Cardiac fibroblast (primary cell): ENCODE measurements around the gene MCRIP1.

Source experiments
- DNase-seq, 2 donors: peaks; one replicate each; pipeline versions ENCODE4 v3.0.0 to v3.0.0-alpha.2; 2010; ENCODE audit warnings: low read depth in 2 of 2
- H3K4me3 ChIP-seq, 2 donors: replicated peaks in 1 of 2; 1 replicate in 1 of 2; 2 replicates in 1 of 2; pipeline ENCODE4 v1.5.1; 2011; ENCODE audit warnings: low read depth in 2 of 2, low read length in 2 of 2, mild to moderate bottlenecking in 2 of 2, moderate library complexity in 1 of 2
- TF ChIP-seq, protein P1 (sequence below): IDR thresholded peaks from one replicate; pipeline ENCODE4 v1.5.1; 2011; ENCODE audit warnings: low read depth, mild to moderate bottlenecking, low read length, inconsistent platforms

The MCRIP1 gene

DNA sequence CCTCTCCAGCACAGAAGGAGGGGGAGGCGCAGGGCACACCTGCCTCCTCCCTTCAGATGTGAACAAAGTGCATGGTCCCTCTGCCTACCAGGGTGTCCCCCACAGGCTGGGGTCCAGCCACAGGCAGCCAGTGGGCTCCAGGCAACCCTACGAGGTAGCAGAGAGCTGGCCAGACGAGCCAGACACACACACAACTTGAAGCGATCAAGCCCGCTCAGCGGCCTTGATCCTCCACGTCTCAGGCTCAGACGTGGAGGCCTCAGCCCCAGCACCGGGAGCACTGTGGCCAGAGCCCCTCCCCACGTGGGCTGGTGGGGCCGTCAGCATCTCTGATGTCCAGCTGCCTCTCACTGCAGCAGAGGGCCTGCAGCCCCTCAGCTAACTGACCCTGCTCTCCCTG lies 8.5 kb downstream of the MCRIP1 start:
- TF ChIP-seq, protein P1, sequence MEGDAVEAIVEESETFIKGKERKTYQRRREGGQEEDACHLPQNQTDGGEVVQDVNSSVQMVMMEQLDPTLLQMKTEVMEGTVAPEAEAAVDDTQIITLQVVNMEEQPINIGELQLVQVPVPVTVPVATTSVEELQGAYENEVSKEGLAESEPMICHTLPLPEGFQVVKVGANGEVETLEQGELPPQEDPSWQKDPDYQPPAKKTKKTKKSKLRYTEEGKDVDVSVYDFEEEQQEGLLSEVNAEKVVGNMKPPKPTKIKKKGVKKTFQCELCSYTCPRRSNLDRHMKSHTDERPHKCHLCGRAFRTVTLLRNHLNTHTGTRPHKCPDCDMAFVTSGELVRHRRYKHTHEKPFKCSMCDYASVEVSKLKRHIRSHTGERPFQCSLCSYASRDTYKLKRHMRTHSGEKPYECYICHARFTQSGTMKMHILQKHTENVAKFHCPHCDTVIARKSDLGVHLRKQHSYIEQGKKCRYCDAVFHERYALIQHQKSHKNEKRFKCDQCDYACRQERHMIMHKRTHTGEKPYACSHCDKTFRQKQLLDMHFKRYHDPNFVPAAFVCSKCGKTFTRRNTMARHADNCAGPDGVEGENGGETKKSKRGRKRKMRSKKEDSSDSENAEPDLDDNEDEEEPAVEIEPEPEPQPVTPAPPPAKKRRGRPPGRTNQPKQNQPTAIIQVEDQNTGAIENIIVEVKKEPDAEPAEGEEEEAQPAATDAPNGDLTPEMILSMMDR: no peak
- DNase-seq: no peak
- no peak overlapping the region for H3K4me3 ChIP-seq

DNA sequence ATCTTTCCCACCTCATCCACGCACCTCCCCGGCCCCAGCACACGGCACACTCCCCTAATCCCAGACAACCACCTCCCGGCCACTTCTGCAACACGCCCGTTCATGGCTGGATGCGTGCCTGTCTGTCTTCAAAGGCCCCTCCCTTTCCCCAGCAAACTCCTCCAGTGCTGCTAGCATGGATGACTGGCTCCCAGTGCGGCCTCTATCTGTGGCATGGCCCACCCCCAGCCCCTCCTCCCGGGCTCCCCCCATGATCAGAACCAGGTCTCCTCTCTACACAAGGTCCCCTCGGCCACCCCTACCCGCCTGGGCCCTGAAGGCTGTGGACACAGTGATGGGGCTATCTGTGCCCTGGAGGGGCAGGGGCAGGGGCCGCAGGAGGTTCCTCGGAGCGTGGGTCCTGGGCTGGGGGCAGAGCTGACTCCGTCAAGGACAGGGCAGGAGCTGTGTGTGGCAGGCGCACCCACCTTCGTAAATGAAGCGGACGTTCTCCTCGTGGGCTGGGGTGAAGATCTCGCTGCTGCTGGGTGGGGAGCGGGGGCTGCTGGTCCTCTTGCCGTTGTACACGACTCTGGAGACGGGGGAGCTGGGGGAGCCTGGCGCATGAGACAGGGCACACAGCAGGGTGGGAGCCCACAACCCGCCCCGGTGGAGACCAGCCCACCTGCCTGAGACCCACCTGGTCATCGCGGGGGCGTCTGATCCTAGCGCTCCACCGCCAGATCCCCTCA lies 9.1 kb downstream of the MCRIP1 start:
- H3K4me3 ChIP-seq: no peak overlapping the region
- no peak for DNase-seq
- TF ChIP-seq, protein P1: no peak

DNA sequence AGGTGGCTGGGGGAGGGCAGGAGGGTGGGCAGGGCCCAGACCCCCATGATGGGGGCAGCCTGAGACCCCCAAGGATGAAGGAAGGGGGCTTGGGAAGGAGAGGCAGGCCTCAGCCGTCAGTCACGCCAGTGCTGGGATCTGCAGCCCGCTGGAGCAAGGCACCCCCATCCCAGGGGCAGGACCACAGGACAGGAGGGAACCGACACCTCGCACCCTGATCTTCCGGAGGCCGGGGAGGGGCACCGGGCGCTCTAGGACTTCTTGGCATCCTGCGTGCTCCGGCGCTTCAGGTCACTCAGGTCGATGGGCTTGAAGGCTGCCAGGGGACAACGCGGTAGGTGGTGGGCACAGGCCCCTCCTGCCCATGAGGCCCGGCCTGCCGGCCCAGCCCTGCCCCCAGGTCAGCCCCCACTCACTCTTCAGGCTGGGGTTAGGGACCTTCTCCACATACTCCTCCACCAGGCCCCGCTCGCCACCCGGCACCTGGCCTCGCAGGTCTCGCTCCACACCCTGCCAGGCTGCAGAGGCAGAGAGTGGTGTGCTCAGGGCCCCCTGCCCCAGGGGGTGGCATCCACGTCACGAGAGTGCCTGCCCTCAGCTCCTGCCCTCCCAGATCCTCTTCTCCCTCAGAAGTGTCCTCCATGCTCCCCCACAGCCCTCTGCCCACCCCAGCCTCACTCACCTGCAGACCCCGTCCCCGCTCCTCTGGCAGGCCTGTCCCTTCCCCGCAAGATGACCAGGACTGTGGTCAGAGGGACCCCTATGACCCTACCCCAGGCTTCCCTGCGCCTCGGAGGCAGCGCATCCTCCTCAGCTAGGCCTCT lies 9.9 kb downstream of the MCRIP1 start:
- no peak overlapping the region for H3K4me3 ChIP-seq
- TF ChIP-seq, protein P1: no peak
- DNase-seq: no peak

DNA sequence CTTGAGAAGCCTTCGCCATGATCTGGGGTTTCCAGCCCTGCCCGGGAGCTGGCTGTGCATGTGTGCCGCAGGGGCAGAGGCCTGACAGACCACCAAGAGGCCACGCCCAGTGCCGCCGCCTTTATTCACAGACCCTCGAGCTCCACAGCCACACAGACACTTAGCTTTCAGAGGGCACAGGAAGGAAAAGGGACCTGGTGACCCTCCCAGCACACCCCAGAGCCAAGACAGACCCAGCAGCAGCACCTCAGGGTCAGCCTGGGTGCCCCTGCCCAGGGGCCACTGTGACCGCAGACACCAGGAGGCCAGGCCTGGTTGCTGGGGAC lies 10.8 kb downstream of the MCRIP1 start:
- TF ChIP-seq, protein P1: no peak
- no peak for DNase-seq
- no peak overlapping the region for H3K4me3 ChIP-seq

DNA sequence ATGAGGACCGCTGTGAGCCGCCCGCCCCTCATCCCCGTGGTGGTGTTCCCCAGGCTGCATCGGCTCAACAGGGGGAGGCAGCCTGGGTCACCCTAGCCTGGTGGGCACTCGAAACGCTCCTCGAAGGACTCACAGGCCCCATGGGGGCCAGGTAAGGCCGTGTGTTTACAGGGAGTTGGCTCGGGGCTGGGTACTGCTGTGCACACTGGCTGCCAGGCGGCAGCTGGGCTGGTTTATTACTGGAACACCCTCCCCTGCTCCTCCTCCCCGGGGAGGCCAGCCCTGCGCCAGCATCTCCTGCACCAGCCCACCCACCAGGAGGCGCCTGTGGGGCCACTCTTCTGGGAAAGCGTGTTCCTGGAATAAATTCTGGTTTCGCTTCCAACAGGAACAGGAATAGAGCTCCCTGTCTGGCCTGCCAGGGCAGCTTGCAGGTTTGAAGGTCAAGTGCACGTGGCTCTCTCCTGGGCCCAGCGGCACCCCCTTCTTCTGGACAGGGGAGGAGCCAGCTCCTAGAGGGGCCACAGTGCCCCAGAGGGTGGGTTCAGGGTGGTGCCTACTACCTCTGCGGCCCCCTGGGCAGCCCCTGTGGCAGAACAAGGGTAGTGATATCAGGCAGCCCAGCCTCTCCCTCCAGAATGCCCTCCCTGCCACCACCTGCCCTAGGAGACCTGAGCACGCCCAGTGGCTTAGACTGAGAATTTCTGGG lies 11.3 kb downstream of the MCRIP1 start:
- TF ChIP-seq, protein P1: peak; percentile 59
- no peak overlapping the region for H3K4me3 ChIP-seq
- DNase-seq: peak; percentile 56 to 74

DNA sequence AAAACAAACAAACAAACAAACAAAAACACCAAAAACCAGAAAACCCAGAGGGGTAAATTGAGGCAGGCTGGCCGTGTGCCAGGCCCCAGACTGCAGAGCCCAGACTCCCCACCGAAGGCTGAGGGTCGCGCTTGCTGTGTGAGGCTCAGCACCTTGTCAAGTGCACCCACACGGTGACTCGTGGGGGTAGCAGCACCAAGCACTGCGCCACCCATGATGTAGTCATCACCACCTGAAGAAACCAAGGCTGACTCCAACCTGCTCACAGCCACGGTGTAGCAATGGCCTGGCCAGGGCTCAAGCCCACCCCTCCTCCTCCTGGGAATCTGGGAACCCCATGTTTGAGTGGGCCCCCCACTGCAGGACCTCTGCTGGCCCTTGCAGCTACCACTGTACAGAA lies 11.9 kb downstream of the MCRIP1 start:
- H3K4me3 ChIP-seq: no peak overlapping the region
- TF ChIP-seq, protein P1: no peak

More for the DNA sequence above, 11.9 kb downstream of the MCRIP1 start:
- no peak for DNase-seq
